ENCODE data around the gene AKAIN1.

DNA sequence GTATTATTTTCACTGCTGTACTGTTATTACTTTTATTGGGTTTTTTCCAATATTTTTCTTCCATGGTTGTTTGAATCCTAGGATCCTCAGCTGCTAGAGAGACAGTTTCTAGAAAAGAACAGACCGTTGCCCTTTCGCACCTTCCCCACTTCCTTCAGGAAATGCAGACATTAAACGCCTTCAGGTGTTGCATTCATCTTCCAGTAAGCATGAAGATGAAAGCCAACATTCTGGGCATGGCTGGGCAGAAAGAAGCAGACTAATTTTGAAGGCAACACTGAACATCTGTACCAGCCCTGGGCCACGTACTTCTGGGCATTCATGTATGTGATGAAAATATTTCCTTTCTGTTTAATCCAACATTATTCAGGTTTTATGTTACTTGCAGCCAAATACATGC, 51.0 kb downstream of the AKAIN1 start:
- TF ChIP-seq, protein P1, sequence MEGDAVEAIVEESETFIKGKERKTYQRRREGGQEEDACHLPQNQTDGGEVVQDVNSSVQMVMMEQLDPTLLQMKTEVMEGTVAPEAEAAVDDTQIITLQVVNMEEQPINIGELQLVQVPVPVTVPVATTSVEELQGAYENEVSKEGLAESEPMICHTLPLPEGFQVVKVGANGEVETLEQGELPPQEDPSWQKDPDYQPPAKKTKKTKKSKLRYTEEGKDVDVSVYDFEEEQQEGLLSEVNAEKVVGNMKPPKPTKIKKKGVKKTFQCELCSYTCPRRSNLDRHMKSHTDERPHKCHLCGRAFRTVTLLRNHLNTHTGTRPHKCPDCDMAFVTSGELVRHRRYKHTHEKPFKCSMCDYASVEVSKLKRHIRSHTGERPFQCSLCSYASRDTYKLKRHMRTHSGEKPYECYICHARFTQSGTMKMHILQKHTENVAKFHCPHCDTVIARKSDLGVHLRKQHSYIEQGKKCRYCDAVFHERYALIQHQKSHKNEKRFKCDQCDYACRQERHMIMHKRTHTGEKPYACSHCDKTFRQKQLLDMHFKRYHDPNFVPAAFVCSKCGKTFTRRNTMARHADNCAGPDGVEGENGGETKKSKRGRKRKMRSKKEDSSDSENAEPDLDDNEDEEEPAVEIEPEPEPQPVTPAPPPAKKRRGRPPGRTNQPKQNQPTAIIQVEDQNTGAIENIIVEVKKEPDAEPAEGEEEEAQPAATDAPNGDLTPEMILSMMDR (IDR thresholded peaks at IDR 0.05): no peak
- TF ChIP-seq POLR2A (IDR thresholded peaks at IDR 0.05): no peak
